ENCODE data around the gene NT5DC2.
A peak's percentile ranks its signal among the peaks of the same experiment; 100 is the strongest.
"Not testable (repeated sequence)": the region's sequence is repeated elsewhere in the genome, so short reads cannot be mapped to it uniquely, and the experiment has no call there.

The NT5DC2 gene

GRCh38 chr3:52536369-52537164, 2.9 kb upstream of the NT5DC2 start, which contains the start of gene UQCC5:
UQCC5 (plus strand) TSS chr3:52536605; CDS start chr3:52536756, 151 bp downstream.
- peak; percentile 98 for DNase-seq

GRCh38 chr3:52536112-52536368, 2.4 kb upstream of the NT5DC2 start:
- no peak for DNase-seq

DNA sequence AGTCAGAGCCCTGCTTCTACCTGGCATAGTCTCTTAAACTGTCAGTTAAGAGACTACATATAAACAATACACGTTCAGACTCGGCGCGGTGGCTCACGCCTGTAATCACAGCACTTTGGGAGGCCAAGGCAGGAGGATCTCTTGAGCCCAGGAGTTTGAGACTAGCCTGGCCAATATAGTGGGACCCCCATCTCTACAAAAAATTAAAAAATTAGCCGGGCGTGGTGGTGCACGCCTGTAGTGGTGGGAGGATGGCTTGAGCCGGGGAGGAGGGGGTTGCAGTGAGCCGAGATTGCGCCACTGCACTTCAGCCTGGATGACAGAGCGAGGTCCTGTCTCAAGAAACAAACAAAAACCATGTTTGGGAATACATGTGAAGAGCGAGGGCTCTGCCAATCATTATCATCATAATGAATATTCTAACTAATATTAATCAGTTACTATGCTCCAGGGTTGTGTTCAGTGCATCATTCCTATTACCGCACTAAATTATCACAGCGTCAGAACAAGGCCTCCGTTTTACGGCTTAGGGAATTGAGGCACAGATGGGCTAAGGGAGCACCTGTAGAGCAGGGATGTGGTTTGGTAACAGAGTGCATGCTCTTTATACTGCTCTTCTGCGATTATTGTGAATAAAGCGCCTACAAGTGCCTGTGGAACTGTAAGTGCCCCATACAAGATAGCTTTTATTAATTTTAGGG, 1.9 kb upstream of the NT5DC2 start:
- no peak for DNase-seq

DNA sequence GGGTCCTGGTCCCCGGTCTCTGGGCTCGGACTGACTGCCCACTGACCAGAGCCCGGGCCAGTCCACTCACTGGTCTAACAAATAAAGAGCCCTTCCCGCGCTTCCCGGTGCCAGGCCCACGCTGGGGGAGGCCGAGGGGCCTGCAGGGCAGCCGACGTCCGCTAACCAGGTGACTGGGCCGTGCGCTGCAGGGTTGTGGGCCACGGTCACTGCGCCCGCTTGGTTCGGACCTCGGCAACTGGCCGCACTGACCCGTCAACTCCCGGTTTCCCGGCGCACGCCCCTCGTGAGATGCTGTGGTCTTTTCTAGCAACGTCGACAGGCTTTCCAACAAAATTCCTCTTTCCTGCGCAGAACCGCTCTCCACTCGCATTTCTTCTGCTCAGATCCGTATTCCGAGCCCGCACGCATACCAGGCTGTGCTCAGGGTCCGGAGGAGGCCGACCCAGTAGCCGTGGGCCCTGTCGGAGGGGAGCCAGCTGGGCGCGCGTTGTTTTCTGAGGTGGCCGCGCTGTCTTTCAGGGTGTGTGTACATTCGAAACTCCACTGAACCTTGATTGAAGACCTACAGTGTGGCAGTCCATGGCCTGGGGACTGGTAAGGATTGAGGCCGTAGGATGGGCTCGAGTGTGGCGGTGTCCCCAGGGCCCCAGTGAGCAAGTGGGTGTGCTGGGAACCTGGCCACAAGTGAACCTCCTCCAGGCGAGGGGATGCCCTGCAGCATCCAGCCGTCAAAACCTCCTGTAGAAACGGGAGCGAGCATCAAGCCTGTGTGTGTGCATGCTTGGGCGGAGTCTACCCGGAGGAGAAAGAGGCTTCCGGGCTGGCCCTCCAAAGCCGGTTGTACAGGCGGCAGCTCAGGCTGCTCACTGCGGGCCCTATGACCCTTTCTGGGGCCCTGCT, 875 bp upstream of the NT5DC2 start:
- peak; percentile 63 for DNase-seq

DNA sequence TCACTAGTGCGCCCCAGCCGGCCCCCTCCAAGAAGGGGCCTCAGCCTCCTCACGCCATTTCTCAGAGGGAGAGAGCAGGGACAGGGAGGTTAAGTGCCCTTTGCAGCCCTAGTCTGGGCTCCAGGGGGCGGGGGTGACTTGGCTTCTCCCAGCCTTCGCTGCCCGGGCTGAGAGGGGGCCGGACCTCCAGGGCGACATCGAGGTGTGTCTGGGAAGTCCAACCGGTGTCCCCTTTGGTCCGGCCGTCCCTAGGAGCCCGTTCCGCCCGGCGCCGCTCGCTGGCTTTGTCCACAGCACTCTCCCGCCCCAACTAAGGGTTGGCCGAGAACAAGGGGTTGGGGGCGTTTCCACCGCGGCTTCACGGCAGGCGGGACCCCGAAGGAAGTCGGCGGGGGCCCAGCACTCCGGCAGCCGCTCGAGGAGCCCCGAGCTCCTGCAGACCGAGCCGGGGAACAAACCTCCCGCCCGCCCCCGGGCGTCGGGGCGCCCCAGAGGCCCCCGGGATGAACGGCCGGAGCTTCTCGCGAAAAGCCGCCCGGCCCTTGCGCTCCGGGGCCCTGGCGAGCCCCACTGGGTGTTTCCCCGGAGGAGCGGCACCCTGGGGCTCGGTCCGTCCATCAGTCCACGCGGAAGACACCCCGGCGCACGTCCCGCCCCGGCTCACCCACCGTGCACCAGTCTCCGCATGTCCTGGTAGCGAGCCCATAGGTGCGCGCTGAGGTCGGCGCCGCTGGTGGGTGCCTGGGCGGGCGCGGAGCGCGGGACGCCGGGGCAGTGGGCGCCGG, 627 bp downstream of the NT5DC2 start:
- peak; percentile 71 for DNase-seq

DNA sequence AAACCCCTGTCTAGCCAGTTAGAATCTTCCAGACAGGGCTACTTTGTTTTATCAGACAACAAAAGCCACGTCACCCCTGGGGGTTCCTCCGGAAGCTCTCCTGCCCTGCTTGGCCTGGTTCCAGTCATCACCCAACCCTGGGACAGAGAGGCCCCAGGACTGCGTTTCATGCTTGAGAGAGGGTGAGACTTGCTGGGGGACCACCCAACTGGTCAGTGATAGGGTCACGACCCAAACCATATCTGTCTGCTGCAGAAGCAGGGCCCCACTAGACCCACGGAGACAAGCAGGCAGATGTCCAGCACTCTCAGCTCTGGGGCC, 1.2 kb downstream of the NT5DC2 start:
- DNase-seq: peak; percentile 62

GRCh38 chr3:52531860-52532516, 1.7 kb downstream of the NT5DC2 start:
- DNase-seq: no peak

DNA sequence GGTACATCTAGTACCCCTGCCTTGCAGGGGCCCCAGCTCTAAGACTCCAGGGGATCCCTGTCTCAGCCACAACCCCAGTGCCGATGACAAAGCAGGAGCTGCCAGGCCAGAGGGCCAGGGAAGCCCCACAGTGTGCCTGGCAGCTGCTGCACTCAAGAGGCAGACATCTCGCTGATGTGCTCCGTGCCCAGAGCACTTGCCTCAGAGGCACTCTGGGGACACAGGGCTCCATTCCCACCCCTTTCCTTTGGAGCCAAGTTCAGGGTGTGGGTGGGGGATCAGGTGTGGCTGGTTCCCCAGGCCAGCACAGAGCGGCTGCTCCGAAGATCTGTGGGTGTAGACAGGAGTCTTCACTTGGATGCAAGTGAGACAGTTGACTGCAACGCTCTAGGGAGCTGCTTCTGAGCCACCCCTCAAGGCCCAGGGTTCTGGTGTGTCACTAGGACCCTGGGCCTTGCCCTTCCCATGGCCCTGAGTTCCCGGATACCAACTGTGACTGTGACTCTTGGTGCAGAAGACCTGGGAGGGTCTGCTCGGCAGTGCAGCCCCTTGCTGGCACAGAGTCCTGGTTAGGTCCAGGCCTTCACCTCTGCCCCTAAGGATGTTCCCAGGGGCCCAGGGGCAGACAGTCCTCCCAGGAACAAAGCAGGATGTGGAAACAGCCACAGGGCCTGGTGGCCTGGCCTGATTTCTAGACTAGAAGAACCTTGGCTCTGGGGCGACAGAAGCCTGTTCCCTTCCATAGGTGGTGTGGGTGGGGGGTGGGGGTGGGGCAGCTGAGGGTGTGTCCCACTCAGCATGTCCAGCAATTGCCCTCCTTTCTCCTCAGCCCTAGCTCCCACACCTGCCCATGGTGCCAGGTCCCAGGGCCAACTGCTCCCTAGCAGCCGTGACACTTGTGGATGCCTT, 2.5 kb downstream of the NT5DC2 start:
- DNase-seq: no peak

DNA sequence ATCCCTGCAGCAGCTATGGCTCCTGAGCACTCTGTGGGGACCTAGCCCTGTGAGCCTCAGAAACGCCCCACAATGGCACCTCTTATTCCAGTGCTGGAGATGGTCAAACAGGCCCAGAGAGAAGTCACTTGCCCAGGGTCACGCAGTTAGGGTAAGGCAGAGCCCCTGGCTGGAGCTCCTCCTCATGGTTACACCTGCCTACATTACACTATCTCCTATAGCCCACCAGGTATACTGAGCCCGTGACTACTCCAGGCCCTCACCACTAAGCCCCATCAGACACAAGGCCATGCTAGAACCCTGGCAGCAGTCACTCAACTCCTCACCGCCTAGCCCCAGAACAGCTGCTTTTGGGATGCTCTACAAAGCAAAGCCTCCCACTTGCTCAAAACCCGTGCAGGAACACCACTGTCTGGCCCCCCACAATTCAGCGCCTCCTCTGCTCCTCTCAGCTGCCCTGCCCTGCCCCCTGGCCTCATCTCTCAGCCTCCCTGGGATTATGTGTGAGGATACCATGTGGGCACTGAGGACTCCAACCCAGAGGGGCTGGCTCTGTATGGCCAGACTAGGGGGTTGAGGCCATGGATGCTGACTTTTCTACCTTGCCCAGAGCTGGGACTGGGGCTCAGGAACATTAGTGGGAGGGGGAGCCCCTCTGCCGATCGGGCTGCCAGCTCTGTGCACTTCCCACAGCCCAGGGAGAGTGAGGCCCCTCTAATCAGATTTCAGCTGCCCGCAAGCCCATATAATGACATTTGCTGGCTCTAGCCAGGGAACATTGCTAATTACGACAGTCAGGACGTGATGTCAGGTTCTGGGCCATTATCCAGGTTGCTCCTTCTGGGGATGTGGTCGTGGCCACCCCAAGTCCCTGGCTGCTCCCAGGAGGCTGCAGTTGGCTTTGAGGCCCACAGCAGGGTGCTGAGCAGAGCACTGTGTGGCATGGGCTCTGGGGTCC, 4.0 kb downstream of the NT5DC2 start:
- peak; percentile 17 for DNase-seq

DNA sequence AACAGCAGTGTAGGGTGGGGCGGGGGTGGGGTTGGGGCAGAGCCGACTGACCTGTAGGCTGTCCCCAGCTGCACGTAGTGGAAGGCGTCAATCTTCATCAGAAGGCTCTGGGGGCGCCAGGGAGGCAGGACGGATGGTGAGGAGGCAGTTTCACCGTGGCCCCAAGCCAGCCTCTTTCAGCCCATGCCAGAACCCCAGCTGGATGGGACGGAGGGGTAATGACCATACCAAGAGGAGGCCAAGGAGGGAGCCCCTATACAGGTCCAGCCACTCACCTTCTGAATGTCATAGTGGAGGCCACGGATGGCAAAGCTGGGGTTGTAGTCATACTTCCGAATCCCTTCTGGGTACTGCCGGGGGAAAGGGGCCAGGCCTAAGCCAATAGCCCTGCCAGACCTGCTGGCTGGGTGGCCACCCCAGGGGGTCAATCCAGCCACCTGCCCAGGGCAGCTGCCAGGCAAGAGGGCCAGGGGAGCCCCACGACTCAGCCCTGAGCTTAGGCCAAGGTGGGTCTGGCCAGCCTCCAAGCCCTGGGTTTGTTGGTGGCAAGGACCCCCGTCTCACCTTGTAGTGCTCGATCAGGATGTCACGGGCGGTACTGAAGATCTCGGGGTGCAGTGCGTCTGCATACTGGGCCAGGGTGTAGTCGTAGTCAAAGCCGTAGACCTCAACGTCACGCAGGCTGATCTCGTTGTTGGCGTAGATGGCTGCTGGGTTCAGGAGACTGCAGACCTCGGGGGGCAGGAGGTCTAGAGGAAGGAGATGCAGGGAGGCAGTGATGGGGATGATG, 4.9 kb downstream of the NT5DC2 start:
- no peak for DNase-seq

DNA sequence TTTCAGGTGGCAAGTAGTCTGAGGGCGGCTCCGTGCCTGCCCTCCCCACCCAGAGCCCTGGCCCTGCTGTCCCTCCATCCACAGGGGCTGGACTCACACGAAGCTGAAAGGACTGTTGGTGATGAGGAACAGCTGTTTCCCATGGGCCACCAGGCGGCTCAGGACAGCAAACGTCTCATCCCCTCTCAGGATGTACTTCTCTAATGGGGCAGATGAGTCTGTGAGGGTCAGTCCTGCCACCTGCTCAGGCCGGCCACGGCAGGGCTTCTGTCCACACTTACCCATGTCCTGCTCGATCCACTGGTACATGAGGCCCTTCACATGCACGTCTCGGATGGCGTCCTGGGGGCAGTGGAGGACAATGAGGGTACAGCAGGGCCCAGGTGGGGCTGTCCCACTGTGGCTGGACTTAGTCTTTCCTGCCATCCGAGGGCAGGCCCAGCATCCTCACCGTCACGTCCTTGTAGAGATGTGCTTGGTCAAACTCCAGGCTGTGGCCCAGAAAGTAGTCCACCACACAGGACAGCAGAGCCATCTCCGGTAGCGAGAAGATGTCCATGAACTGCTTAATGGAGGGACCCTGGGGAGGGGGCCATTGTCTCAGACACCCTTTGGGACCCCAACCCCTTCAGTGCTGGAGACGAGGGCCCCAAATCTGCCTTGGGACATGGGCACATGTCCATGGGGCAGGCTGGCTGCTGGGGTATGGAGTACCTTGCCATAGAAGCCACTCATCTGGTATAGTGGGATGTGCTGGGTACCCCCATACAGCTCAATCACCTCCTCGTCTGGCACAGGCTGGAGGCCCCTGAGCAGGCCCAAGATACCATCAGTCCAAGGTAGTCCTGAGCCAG, 5.7 kb downstream of the NT5DC2 start:
- no peak for DNase-seq

GRCh38 chr3:52527039-52527731, 6.5 kb downstream of the NT5DC2 start:
- no peak for DNase-seq

- DNase-seq: not testable (repeated sequence)
Observed at GRCh38 chr3:52526671-52527038, 7.0 kb downstream of the NT5DC2 start.

DNA sequence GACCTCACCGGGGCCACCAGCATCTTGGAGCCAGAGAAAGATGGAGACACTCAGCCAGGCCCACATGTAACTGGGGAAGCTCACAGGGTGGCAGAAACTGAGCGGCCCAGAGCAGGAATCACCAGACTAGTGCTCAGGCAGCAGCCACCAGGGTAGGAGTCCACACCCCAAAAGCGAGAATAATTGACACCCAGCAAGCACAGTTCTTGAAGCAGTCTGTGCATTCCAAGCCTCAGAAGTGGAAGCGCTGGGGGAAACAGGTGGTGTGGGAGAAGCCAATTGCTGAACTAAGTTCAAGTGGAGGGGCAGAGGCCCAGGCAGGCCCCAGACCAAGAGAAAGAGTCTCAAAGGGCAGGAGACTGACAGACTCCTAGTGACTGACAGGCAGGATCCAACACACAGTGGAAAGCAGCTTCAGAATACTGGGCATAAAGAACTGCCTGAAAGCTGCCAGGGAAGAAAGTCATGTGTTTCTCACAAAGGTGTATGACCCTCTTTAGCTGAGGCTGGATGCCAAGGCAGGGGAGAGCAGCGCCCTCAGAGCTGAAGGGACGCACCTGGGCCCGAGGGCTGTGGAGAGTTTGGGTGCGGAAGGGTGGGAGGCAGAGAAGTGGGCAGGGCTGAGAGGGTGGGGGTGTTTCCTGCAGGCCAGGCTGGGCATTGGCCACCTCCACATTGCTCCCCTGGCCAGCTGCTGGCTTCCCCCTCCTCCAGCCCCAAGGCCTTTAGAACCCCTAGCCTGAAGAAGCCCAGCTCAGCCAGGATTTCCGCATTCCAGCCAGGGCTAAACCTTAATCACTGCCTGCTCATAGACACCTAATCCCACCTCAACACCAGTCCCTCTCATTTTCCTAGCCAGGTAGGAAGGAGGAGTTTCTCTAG, 7.7 kb downstream of the NT5DC2 start:
- DNase-seq: no peak

DNA sequence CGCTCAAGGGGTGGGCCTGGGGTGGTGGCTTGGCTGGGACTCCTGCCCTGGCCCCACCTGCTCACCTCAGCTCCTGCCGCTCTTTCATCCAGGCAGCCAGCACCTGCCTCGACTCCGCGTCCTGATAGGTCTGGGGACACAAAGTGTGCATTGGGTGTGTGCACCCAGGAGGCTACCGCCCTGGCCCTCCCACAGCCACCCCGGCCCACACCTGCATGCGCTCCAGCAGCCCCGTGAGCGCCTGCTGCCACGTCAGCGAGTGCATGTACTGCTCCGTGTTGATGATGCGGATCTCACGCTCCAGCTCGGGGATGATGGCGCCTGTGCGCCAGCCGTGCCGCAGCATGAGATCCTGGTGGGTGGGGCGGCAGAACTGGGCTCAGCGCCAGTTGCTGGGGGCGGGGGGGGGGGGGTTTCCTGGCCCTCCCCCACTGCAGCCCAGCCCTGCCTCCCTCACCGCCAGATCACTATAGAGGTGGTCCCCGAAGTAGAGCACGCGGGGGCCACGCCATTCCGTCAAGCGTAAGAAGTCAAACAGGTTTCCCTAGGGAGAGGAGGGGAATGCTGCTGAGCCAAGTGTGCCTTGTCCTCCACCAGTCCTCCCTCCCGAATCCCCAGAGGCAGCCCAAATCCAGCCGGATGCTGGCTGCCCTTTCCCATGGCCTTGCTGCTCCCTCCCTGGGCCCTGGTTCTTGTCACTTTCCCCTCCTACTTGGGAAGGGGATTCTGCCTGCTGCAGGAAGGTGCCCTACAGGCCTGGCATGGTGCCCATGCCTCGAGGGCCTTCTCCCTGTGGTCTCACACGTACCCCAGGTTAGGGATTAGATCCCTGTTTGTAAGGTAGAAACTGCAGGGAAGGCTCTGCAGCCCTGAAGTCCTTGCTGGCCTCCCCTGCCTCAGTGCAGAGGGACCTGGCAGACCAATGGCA, 8.6 kb downstream of the NT5DC2 start:
- DNase-seq: peak; percentile 39
